ENCODE results near the gene KATNA1.
A peak's percentile ranks its signal among the peaks of the same experiment; 100 is the strongest.

The KATNA1 gene

GRCh38 chr6:149634315-149634714 is 14.2 kb downstream of the KATNA1 start:
- TF ChIP-seq, protein P1, sequence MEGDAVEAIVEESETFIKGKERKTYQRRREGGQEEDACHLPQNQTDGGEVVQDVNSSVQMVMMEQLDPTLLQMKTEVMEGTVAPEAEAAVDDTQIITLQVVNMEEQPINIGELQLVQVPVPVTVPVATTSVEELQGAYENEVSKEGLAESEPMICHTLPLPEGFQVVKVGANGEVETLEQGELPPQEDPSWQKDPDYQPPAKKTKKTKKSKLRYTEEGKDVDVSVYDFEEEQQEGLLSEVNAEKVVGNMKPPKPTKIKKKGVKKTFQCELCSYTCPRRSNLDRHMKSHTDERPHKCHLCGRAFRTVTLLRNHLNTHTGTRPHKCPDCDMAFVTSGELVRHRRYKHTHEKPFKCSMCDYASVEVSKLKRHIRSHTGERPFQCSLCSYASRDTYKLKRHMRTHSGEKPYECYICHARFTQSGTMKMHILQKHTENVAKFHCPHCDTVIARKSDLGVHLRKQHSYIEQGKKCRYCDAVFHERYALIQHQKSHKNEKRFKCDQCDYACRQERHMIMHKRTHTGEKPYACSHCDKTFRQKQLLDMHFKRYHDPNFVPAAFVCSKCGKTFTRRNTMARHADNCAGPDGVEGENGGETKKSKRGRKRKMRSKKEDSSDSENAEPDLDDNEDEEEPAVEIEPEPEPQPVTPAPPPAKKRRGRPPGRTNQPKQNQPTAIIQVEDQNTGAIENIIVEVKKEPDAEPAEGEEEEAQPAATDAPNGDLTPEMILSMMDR (IDR thresholded peaks at IDR 0.05; ENCODE audit: insufficient read depth, low read length, poor library complexity, severe bottlenecking) = no peak
- H3K36me3 ChIP-seq (ENCODE audit: control insufficient read depth, insufficient read depth, low read length) = no peaks in the 10 kb centered on the region
- no peak for DNase-seq (ENCODE audit: extremely low read depth, insufficient read length)

GRCh38 chr6:149628875-149629510 is 19.5 kb downstream of the KATNA1 start:
- TF ChIP-seq, protein P1 (IDR thresholded peaks at IDR 0.05; ENCODE audit: insufficient read depth, low read length, poor library complexity, severe bottlenecking) = peak; percentile 22
- Histone ChIP-seq H3K27me3 (replicated peaks; ENCODE audit: control insufficient read depth, insufficient read depth, low read length) (no peaks in the 10 kb centered on the region), H3K36me3 (ENCODE audit: control insufficient read depth, insufficient read depth, low read length) (peaks cover 1% of the 10 kb centered on the region; the same call in 1 of the 2 replicates), H3K4me3 (replicated peaks; ENCODE audit: low read depth, low read length) (no peak overlapping the region)
- peak; percentile 37 for DNase-seq (ENCODE audit: extremely low read depth, insufficient read length)

More at GRCh38 chr6:149634315-149634714, 14.2 kb downstream of the KATNA1 start:
- no peak overlapping the region for H3K4me3 ChIP-seq (replicated peaks; ENCODE audit: low read depth, low read length)
- no peaks in the 10 kb centered on the region for H3K27me3 ChIP-seq (replicated peaks; ENCODE audit: control insufficient read depth, insufficient read depth, low read length)

- no peak overlapping the region for H3K4me3 ChIP-seq (replicated peaks; ENCODE audit: low read depth, low read length)
- H3K36me3 ChIP-seq (ENCODE audit: control insufficient read depth, insufficient read depth, low read length) = peaks cover 1% of the 10 kb centered on the region; the same call in 1 of the 2 replicates
- TF ChIP-seq, protein P1 (IDR thresholded peaks at IDR 0.05; ENCODE audit: insufficient read depth, low read length, poor library complexity, severe bottlenecking) = no peak
- no peak for DNase-seq (ENCODE audit: extremely low read depth, insufficient read length)
- H3K27me3 ChIP-seq (replicated peaks; ENCODE audit: control insufficient read depth, insufficient read depth, low read length) = no peaks in the 10 kb centered on the region
Measured at GRCh38 chr6:149627672-149628071, 20.8 kb downstream of the KATNA1 start.

GRCh38 chr6:149615805-149616204 is 32.7 kb downstream of the KATNA1 start:
- TF ChIP-seq, protein P1 (IDR thresholded peaks at IDR 0.05; ENCODE audit: insufficient read depth, low read length, poor library complexity, severe bottlenecking) = no peak
- no peak for DNase-seq (ENCODE audit: extremely low read depth, insufficient read length)
- Histone ChIP-seq H3K4me3 (replicated peaks; ENCODE audit: low read depth, low read length) (no peak overlapping the region), H3K36me3 (ENCODE audit: control insufficient read depth, insufficient read depth, low read length) (no peaks in the 10 kb centered on the region; the same call in 1 of the 2 replicates), H3K27me3 (replicated peaks; ENCODE audit: control insufficient read depth, insufficient read depth, low read length) (no peaks in the 10 kb centered on the region)

DNA sequence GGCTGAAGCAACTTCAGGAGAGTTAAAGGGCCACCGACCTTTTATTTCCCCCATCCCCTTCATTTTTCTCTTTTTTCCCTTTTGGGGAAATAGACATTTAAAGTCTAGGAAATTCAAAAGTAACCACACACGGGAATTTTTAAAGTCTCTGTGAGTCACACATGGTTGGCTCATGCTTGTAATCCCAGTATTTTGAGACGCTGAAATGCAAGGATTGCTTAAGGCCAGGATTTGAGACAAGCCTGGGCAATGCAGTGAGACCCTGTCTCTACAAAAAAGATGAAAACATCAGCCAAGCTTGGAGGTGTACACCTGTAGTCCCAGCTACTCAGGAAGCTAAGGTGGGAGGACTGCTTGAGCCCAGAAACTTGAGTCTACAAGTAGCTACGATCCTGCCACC is 34.2 kb downstream of the KATNA1 start:
- Histone ChIP-seq H3K36me3 (ENCODE audit: control insufficient read depth, insufficient read depth, low read length) (no peaks in the 10 kb centered on the region; the same call in 1 of the 2 replicates), H3K27me3 (replicated peaks; ENCODE audit: control insufficient read depth, insufficient read depth, low read length) (no peaks in the 10 kb centered on the region), H3K4me3 (replicated peaks; ENCODE audit: low read depth, low read length) (no peak overlapping the region)
- TF ChIP-seq, protein P1 (IDR thresholded peaks at IDR 0.05; ENCODE audit: insufficient read depth, low read length, poor library complexity, severe bottlenecking) = no peak
- DNase-seq (ENCODE audit: extremely low read depth, insufficient read length) = no peak
